Endothelial cell (in vitro differentiated cells): ENCODE measurements around the gene GYPC. TPM values are rescaled to one million over a fixed set of nuclear protein-coding genes. Genes with fewer than 3 reads are reported as not detected.

Experiments
- DNase-seq: peaks from one replicate; pipeline ENCODE4 v3.0.0; 2021; ENCODE audit warnings: low spot score
- H3K27ac Mint-ChIP-seq: one replicate; pipeline ENCODE4 v1.8.0; 2021; ENCODE audit warnings: mixed read lengths, inconsistent platforms; ENCODE audit not compliant: unreplicated experiment
- H3K27me3 Mint-ChIP-seq: one replicate; pipeline ENCODE4 v1.8.0; 2021; ENCODE audit warnings: mild to moderate bottlenecking, moderate library complexity, mixed read lengths, inconsistent platforms; ENCODE audit not compliant: unreplicated experiment
- H3K36me3 Mint-ChIP-seq: one replicate; pipeline ENCODE4 v1.8.0; 2021; ENCODE audit warnings: mild to moderate bottlenecking, low read depth, mixed read lengths, inconsistent platforms; ENCODE audit not compliant: unreplicated experiment
- H3K4me1 Mint-ChIP-seq: one replicate; pipeline ENCODE4 v1.8.0; 2021; ENCODE audit warnings: mild to moderate bottlenecking, mixed read lengths, inconsistent platforms; ENCODE audit not compliant: unreplicated experiment
- H3K4me3 Mint-ChIP-seq: one replicate; pipeline ENCODE4 v1.8.0; 2021; ENCODE audit warnings: mild to moderate bottlenecking, mixed read lengths, inconsistent platforms; ENCODE audit not compliant: unreplicated experiment
- H3K9me3 Mint-ChIP-seq: one replicate; pipeline ENCODE4 v1.8.0; 2021; ENCODE audit warnings: mixed read lengths, inconsistent platforms; ENCODE audit not compliant: unreplicated experiment
- long read RNA-seq: library from polyadenylated mRNA; unstranded; transcript quantifications from one replicate; pipeline ENCODE4 v2.0.0, GENCODE V29; 2020; ENCODE audit not compliant: unreplicated experiment
- total RNA-seq: library from RNA; stranded (reverse); fragmentation: NEBNext Ultra II Directional; extraction: Animal tissue kit (Norgen Biotek cat#: 25700); gene quantifications from one replicate; pipeline ENCODE4 v1.2.1, GENCODE V29; 2021; ENCODE audit not compliant: unreplicated experiment
- TF ChIP-seq, protein P1 (sequence below): fragments of 200-600 bp; sonication (generic); IDR thresholded peaks from one replicate; pipeline ENCODE4 v1.5.0; 2021; ENCODE audit warnings: antibody characterized with exemption; ENCODE audit not compliant: unreplicated experiment

The GYPC gene, protein sequence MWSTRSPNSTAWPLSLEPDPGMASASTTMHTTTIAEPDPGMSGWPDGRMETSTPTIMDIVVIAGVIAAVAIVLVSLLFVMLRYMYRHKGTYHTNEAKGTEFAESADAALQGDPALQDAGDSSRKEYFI
- 154 TPM for total RNA-seq
- long read RNA-seq, transcript GYPC-201 (4 exons, 1,246 nt): major isoform, 55 of 64 reads
- long read RNA-seq, partial matches to known transcripts: 1 of 64 reads
- long read RNA-seq, other reads (novel, unspliced or antisense): 4 of 64 reads

DNA sequence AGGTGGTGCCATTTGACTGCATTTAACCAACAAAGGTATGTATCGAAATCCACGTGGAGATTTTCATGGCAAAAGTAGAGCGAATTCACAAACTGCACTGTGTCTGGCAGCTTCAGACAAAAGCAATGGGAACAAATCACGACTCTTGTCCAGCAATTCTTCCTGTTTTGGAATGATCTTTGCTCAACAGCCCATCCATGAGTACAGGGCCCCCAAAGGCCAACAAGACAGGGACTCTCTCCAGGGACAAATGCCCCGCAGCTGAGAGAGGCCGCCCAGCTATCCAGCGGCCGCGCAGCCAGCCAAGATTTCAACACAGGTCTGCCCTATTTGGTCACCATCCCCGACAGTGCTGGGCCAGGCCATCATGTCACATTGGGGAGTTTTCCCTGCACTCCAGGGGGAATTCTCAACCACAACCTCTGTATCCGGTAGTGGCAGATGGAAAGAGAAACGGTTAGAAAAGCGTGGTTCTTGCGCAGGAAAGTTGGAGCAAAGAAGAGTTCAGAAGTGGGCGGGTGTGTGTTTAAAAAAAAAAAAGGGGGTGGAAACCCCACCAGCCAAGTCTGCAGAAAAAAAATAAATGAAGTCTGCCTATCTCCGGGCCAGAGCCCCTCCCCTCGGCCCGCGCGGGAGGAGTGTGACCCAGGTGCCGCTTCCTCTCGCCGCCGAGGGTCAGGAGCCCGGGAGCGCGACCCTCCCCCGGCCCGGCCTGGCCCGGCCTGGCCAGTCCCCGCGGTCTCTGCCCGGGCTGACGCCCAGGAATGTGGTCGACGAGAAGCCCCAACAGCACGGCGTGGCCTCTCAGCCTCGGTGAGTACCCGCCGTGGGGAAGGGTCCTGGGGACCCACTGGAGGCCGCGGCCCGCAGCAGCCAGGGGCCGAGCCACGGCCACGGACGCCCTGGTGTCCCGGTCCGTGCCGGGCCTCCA is at the start of gene GYPC:
GYPC (plus strand) TSS at position 659 of the 931 bp plus-strand sequence; CDS start at position 765, 106 bp downstream.
- peaks cover 39% of the 10 kb centered on the region for H3K4me1 Mint-ChIP-seq
- H3K9me3 Mint-ChIP-seq: no peaks in the 10 kb centered on the region
- peaks cover 12% of the 10 kb centered on the region for H3K36me3 Mint-ChIP-seq
- TF ChIP-seq, protein P1, sequence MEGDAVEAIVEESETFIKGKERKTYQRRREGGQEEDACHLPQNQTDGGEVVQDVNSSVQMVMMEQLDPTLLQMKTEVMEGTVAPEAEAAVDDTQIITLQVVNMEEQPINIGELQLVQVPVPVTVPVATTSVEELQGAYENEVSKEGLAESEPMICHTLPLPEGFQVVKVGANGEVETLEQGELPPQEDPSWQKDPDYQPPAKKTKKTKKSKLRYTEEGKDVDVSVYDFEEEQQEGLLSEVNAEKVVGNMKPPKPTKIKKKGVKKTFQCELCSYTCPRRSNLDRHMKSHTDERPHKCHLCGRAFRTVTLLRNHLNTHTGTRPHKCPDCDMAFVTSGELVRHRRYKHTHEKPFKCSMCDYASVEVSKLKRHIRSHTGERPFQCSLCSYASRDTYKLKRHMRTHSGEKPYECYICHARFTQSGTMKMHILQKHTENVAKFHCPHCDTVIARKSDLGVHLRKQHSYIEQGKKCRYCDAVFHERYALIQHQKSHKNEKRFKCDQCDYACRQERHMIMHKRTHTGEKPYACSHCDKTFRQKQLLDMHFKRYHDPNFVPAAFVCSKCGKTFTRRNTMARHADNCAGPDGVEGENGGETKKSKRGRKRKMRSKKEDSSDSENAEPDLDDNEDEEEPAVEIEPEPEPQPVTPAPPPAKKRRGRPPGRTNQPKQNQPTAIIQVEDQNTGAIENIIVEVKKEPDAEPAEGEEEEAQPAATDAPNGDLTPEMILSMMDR: no peak
- H3K27me3 Mint-ChIP-seq: peaks cover 14% of the 10 kb centered on the region
- DNase-seq: peak; percentile 59
- peak within 1 kb of the TSS; percentile 99 for H3K4me3 Mint-ChIP-seq
- peak within 1 kb of the TSS; percentile 81 for H3K27ac Mint-ChIP-seq

DNA sequence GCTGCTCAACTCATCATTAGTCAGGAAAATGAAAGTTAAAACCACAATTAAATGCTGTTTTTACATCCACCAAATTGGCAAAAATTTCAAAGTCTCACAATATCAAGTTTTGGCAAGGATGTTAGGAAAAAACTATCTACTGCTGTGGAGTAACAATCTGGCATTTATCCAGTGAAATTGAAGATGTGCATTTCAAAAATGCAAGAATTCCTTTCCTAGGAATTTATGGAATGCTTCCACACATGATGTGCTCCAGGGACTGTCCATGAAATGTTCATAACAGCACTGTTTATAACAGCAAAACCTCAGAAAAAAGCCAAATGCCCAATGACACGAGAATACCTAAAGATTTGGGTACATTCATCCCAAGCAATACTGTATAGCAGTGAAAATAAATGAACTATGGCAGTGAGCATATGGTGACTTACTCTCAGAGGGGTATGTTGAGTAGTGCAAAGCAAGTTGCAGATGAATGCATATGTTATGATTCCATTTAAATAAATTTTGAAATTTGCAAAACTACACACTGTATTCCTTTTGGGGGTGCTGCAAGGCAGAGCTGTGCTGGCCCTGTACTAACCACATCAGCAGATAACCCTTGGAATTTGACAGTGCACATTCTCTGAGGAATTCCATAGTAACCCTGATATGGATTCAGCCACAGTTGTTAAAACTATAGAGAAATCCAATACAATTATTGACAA is 41.3 kb upstream of the GYPC start:
- Mint-ChIP-seq H3K27ac (no peak overlapping the region), H3K27me3 (peaks cover 5% of the 10 kb centered on the region), H3K4me3 (no peak overlapping the region), H3K36me3 (no peaks in the 10 kb centered on the region), H3K9me3 (no peaks in the 10 kb centered on the region), H3K4me1 (no peaks in the 10 kb centered on the region)
- no peak for DNase-seq
- TF ChIP-seq, protein P1: no peak

DNA sequence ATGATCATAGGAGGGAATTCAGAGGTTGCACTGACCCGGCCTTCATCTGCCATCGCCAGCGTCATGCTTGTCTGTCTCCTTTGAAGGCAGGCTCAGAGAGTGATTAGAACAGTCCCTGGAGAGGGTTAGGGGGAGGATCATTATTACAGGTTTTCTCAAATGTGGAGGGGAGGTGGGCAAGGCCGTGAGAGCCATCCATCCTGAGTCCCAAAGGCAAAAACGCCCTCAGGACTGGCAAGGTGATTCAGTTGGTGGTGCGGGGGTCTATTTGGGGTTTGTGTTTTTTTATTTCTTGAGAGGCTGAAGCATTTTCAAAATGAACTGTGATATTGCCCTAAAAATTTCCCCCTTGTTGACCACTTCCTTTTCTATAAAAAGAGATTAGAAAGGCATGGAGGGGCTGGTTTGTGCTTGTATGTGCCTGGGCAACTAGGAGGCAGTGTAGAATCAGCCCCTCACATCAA is 39.3 kb upstream of the GYPC start:
- Mint-ChIP-seq H3K9me3 (no peaks in the 10 kb centered on the region), H3K36me3 (no peaks in the 10 kb centered on the region), H3K4me3 (no peak overlapping the region), H3K27me3 (peaks cover 11% of the 10 kb centered on the region), H3K27ac (no peak overlapping the region), H3K4me1 (no peaks in the 10 kb centered on the region)
- TF ChIP-seq, protein P1: no peak
- DNase-seq: no peak

DNA sequence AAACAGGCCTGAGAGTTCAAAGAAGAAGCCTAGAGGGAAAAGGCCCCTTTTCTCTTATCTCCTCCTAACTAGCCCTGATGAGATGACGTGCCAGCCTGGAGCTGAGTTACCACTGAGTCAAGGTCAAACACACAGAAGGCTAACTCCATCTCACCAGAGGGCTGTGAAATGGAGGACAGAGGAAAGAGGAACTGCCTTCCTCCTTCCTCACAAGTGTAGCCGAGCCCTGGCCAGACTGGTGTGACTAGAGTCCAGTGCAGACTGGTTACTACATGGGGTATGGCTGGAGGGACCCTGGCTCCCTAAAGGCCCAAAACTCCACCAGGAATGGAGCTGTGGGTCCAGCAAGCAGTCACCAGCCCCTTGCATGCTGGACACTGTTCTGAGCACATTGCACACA is 35.7 kb upstream of the GYPC start:
- Mint-ChIP-seq H3K9me3 (no peaks in the 10 kb centered on the region), H3K27me3 (peaks cover 8% of the 10 kb centered on the region), H3K36me3 (no peaks in the 10 kb centered on the region), H3K4me1 (no peaks in the 10 kb centered on the region), H3K27ac (no peak overlapping the region), H3K4me3 (no peak overlapping the region)
- TF ChIP-seq, protein P1: no peak
- DNase-seq: no peak
